ENCODE results near the gene KCNQ1. TPM values are rescaled to one million over a fixed set of nuclear protein-coding genes. Genes with fewer than 3 reads are reported as not detected.

Gene KCNQ1
- total RNA-seq, 4 donors from 2014 or later: 0.81 to 2.2 (median 1.6) TPM

- peak in 1 of 2 donors; percentile 26 for DNase-seq (ENCODE audit: low spot score in 2 of 2)
- intact Hi-C loops (cut with DNase I; ENCODE audit: low total_unique reads): no loop called here
- WGBS, 2 donors: 91 to 92% methylated on average over 8 of the region's 8 CpGs
- no peak for TF ChIP-seq POLR2A (IDR thresholded peaks at IDR 0.05)
- TF ChIP-seq CTCF (IDR thresholded peaks at IDR 0.05): no peak
- H3K4me3 ChIP-seq (ENCODE audit: low read depth, poor library complexity, severe bottlenecking): no peak overlapping the region
These were observed 323.0 kb downstream of the KCNQ1 start for GRCh38 chr11:2767801-2768200.

GRCh38 chr11:2768471-2769408 is 323.9 kb downstream of the KCNQ1 start:
- H3K4me3 ChIP-seq (ENCODE audit: low read depth, poor library complexity, severe bottlenecking): no peak overlapping the region
- DNase-seq (ENCODE audit: low spot score in 2 of 2): peak; percentile 11 to 73
- TF ChIP-seq CTCF (IDR thresholded peaks at IDR 0.05) (no peak), POLR2A (IDR thresholded peaks at IDR 0.05) (no peak)

DNA sequence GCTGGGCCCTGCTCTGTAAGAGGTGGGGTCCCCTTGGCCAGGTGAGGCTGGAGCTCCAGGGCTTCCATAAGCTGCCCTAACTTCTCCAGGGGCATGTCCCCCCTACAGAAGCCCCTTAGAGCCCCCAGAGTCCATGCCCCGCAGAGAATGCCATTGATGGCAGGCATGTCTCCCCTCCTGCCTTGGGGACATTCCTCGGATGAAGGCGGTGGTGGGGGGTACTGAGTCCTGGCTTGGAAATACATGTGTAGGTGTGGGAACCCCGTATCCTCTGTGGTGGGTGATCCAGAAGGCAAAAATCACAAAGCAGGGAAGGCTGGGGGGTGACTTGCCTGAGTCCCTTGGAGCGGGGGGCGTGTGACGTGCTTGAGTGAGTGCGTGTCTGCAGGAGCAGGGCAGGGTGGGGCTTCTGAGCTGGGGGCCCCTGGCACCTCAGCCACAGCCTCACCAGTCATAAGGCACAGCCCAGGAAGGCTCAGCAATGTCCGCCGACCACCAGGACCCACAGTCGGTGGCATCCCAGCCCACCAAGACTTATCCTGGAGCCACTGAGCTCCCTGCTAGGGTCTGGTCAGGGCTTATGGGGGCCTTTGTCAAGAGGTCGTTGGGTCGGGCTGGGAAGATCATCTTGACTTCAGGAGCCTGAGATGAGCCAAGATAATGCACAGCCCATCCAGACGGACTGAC is 324.7 kb downstream of the KCNQ1 start:
- intact Hi-C loops (cut with DNase I; ENCODE audit: low total_unique reads): no loop called here
- TF ChIP-seq CTCF (IDR thresholded peaks at IDR 0.05): no peak
- TF ChIP-seq POLR2A (IDR thresholded peaks at IDR 0.05): no peak
- WGBS, 2 donors: 76 to 91% methylated on average over 12 to 14 of the region's 14 CpGs
- DNase-seq (ENCODE audit: low spot score in 2 of 2): peak; percentile 10 to 82
- no peak overlapping the region for H3K4me3 ChIP-seq (ENCODE audit: low read depth, poor library complexity, severe bottlenecking)

More at GRCh38 chr11:2768471-2769408, 323.9 kb downstream of the KCNQ1 start:
- WGBS, 2 donors: 89 to 98% methylated on average over 13 to 14 of the region's 14 CpGs
- intact Hi-C loops (cut with DNase I; ENCODE audit: low total_unique reads): no loop called here

GRCh38 chr11:2770096-2770751 is 325.4 kb downstream of the KCNQ1 start:
- no peak overlapping the region for H3K4me3 ChIP-seq (ENCODE audit: low read depth, poor library complexity, severe bottlenecking)
- TF ChIP-seq POLR2A (IDR thresholded peaks at IDR 0.05) (no peak), CTCF (IDR thresholded peaks at IDR 0.05) (no peak)
- 76 to 82% methylated on average over 13 of the region's 13 CpGs for WGBS, 2 donors
- intact Hi-C loops (cut with DNase I; ENCODE audit: low total_unique reads): no loop called here
- DNase-seq (ENCODE audit: low spot score in 2 of 2): peak in 1 of 2 donors; percentile 80

- H3K4me3 ChIP-seq (ENCODE audit: low read depth, poor library complexity, severe bottlenecking): no peak overlapping the region
- peak; percentile 14 to 75 for DNase-seq (ENCODE audit: low spot score in 2 of 2)
- 64 to 80% methylated on average over 9 of the region's 9 CpGs for WGBS, 2 donors
- TF ChIP-seq POLR2A (IDR thresholded peaks at IDR 0.05) (no peak), CTCF (IDR thresholded peaks at IDR 0.05) (no peak)
- intact Hi-C loops (cut with DNase I; ENCODE audit: low total_unique reads): no loop called here
These were observed 326.0 kb downstream of the KCNQ1 start for GRCh38 chr11:2770761-2771301.

Data from lower leg skin (tissue), 4 donors.